ENCODE measurements around the gene FOXC1.

The FOXC1 gene

DNA sequence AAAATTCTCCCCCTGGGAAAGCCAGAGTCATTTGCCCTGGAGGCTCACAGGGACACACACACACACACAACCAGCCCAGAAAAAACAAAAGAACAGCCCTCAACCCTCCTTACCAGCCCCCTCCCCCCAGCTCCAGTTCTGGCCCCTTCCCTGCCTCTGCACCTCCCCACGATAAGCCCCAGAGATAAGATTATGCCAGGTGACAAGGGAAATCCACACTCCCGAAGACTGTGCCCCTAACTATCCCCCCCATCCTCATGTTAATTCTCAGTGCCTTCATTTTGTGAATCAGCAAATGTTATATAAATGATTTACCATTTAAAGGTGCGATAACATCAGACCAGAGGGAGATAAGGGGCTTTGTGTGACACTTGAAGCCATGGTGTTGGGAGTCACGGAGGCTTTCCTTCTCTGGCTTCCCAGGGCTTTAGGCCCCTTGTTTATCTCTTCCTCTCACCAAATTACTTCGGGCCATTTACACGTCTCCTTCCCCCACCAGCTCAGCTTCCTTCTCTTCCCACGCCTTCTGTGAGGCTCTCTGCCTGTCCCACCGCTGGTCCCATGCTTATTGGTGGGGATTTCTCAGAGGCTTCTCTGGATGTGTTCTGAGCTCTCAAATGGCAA, 12.5 kb upstream of the FOXC1 start:
- in situ Hi-C loops (cut with MboI; ENCODE audit: low sequenced_read_pairs), result loop anchor here (25.0 kb wide), 2 partner anchors 515 to 1090 kb away; no protein-coding TSS in a partner anchor

DNA sequence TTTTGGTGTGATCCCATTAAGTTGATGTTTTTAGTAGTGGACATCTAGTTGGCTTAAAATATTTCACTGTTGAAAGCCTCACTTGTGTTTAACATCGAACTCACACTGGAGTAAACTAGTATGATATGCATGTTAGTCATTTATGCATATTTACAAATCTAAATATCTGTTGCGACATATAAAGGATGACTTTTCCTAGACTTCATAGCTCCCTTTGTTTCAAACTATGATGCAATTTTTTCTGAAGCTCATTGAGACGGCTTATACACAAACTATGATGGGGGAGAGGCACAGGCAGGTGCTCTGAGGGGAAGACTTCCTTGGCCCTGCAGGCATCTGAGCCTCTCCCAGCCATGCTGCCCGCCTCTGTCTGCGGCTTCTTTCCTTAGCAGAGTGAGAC, 11.8 kb upstream of the FOXC1 start:
- in situ Hi-C loops (cut with MboI; ENCODE audit: low sequenced_read_pairs), result loop anchor here (25.0 kb wide), 2 partner anchors 514 to 1089 kb away; no protein-coding TSS in a partner anchor

DNA sequence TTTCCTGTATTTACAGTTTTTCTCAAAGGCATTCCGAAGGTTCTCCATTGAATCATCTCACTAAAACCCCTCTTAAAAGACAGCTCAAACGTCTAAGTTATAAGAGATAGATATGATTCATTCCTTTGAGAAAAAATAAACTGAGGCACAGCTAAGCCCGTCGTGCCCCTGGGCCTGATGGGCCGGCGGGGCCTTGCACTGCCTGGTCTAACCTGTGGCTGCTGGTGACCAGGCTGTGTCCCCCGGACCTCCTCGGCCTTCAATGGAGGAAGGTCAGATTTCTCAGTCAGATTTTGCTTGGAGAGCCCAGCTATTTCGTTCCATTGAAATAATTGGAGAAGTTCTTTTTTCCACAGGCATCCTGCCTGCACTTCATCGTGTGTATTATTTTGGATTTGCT, 11.3 kb upstream of the FOXC1 start:
- in situ Hi-C loops (cut with MboI; ENCODE audit: low sequenced_read_pairs), result loop anchor here (25.0 kb wide), 2 partner anchors 514 to 1089 kb away; no protein-coding TSS in a partner anchor

DNA sequence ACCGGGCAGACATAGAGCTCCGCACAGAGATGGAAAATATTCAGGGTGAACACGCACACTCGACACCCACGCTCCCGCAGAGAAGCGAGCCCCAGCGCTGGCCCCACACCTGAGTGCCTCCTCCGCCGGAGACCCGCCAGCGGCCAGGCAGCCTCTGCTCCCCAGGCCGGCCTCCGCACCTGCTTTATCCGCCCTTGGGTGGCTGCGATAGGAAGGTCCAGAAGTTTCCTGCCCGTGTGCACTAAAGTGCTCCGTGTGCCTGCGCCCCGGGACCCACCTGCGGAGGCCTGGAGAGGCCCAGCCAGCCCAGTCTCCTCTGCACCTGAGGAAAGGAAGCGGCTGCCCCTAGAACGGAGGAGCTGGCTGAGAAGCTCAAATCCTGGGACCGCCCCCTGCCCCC, 10.8 kb upstream of the FOXC1 start:
- in situ Hi-C loops (cut with MboI; ENCODE audit: low sequenced_read_pairs), result loop anchor here (25.0 kb wide), 2 partner anchors 513 to 1088 kb away; no protein-coding TSS in a partner anchor

DNA sequence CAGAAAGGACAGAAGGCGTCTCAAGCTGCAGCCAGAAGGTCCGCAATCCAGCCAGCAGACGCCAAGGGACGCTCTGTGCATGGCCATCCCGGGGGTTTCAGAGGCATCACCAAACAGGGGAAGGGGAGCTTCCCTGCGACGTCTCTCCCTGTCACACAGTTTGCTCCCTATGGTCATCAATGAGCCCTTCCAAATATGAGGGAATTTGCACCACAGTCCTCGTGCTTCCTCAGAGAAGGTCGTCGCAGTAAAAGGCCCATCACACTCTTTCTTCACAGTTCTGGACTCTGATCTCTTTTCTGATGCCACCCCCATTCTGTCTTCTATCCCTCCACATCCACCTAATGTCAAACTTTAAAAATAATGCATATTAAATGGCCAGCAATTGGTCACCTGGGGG, 10.2 kb upstream of the FOXC1 start:
- in situ Hi-C loops (cut with MboI; ENCODE audit: low sequenced_read_pairs), result loop anchor here (25.0 kb wide), 2 partner anchors 513 to 1088 kb away; no protein-coding TSS in a partner anchor

DNA sequence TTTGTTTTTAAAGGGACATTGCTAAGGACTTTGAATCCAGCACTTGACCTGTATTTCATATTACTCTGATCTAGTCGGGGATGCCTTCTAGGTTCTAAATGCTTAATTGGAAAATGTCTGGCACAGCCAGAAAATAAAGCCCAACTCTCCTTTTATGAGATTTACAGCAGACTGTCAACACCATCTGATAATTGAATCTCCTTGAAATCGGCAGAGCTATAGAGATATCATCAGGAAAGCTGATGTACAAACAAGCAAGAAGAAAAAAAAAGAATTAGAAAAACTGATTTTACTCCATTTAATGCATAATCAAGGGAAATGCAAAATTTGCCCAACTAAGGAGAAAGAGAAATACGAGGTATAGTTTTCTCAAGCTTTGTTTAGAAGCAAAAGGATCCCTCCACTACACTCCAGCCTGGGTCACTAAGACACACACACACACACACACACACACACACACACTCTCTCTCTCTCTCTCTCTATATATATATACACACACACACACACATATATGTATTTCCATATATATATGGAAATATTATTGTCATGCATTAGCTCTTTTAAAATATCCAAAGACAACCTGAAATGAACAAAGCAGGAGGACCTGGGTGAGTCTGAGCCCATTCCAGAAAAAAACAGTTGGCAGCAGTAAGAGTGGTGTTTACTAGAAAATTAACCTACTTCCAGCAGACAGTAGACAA, 9.5 kb upstream of the FOXC1 start:
- in situ Hi-C loops (cut with MboI; ENCODE audit: low sequenced_read_pairs), result no loop called here

DNA sequence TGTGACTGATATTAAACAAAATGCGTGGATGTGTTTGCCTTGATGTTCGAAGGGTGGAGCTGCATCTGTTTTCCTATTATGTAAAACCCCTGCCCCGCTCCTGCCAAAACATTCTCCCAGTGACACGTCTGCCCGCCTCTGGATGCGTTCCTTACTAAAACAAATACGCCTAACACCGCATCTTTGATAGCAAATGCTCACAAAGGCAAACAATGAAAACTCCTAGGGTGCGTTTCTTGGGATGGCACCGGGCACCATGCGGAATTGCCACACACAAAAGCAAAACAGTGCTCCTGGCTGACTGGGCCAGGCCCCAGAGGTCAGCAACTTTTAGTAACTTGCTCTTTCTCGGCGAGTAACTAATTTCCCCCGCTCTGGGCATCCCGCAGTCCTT, 9.0 kb upstream of the FOXC1 start:
- in situ Hi-C loops (cut with MboI; ENCODE audit: low sequenced_read_pairs), result no loop called here

DNA sequence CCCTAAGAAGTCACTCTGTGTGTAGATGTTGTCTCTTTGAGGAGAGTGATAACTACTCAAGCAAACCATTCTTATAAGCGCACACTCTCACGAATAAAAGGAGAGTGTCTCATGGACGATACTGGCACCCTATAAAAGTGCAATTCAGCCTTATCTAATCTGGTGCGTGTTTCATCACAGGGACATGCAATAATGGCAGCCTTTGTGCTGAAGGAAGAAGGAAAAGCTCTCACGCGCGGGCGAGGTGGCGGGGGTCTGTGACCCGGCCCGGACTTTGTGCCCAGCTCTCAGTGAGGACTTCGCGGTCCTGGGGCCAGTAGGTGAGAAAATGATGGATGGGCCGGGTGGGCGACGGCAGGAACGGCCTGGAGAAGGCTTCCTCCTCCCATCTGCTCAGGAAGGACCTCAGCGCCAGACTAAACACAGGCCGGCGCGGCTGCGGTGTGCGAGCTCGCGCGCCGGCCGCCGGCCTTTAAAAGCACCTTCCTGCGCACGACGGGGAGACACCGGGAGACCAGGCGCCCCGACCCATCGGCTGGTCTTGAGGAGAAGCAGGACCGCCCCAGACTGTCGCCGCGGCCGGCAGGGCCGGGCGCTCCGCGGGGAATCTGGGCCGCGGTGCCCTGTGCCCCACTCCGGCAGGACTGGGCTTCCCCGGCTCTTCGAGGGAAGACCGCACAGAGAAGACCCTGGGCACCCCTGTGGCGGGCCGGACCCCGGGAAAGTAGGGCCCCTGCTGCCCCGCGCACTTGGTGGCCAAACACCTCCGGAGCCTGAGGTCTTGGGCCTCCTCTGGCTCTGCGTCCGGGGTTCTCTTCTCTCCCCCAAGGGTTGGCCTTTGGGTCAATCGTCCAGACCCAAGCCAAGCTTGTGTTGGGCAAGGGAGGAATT, 8.3 kb upstream of the FOXC1 start:
- in situ Hi-C loops (cut with MboI; ENCODE audit: low sequenced_read_pairs), result no loop called here

DNA sequence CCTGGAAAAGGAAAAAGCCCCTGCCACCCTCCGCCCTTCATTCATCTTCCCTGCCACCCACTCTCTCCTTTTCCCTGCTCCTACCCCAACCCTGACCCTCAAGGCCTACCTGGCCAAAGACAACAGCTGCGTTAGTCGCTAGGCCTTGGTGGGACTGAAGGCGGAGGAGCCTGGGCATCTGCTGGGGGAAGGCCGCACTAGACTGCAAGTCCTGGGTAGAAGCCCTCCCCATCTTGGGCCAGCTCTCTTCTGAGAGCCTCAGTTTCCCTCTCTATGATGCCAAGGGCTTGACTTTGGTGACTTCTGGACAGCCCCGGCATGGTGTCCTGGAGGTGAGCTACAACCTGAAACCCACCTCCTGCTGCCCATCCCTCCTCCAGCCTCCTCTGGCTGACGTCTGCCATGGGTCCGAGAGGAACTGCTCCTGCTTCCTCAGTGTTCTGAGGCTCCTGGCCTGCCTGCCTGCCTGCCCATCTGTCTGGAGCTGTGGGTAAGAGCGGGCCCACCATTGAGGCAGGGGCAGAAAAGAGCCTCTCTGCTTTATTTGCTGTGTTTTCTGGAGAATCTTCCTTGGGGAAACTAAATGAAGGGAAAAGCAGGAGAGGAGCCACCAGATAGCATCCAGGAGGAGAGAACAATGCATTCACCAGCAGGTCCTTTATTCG, 7.5 kb upstream of the FOXC1 start:
- in situ Hi-C loops (cut with MboI; ENCODE audit: low sequenced_read_pairs), result no loop called here

DNA sequence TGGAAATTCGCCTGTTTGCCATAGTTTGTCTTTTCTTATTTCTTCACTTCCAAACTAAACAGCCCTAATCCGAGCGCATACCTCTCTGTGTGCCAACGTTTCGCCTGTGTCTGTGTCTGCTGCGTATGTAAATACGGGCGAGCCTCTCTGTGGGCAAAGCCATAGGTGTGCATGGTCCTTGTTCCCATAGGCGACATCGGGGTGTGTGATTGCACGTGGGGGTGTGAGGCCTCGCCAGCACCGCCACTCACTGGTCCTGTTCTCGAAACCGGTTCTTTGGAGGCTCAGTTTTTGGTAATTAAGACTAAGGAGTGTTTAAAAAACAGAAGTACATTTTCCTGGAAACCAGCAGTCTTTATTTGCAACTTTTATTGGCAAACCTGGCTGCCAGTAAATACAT, 6.0 kb upstream of the FOXC1 start:
- in situ Hi-C loops (cut with MboI; ENCODE audit: low sequenced_read_pairs), result no loop called here

DNA sequence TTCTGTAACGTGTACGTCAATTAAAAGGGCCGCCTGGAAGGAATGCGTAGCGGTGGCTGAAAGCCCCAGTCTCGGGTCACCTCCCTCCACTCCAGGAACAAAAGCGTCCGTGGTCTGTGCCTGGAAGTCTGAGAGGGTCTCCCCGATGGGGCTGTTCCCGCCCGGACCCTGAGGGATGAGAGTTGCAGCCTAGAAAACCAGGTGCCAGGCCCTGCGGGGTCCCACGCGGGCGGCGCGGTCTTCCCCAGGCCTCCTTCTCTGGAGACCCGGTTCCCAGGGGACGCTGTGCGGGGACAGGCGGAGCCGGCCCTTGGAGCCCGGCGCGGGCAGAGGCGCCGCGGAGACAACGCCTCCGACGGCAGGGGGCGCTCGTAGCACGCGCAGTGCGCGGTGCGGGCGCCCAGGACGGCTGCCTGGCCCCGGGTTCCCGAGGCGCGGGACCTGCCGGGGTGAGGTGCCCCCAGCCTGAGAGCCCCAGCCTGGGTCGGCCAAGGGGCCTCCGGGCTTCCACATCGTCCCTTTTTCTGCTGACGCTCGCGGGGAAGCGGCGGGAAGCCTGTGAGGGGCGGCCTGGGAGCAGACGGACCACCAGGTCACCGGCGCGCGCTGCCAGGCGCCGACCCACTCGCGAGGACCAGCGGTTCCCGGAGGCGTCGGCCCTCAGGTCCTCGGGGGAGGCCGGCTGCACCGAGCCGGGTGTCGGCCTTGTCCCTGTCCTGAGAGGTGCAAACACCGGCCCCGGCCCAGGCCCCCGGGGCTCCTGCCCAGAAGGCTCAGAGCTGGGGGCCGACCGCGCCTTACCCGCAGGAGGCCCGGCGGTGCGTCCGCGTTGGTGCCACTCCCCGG, 5.3 kb upstream of the FOXC1 start:
- in situ Hi-C loops (cut with MboI; ENCODE audit: low sequenced_read_pairs), result no loop called here

DNA sequence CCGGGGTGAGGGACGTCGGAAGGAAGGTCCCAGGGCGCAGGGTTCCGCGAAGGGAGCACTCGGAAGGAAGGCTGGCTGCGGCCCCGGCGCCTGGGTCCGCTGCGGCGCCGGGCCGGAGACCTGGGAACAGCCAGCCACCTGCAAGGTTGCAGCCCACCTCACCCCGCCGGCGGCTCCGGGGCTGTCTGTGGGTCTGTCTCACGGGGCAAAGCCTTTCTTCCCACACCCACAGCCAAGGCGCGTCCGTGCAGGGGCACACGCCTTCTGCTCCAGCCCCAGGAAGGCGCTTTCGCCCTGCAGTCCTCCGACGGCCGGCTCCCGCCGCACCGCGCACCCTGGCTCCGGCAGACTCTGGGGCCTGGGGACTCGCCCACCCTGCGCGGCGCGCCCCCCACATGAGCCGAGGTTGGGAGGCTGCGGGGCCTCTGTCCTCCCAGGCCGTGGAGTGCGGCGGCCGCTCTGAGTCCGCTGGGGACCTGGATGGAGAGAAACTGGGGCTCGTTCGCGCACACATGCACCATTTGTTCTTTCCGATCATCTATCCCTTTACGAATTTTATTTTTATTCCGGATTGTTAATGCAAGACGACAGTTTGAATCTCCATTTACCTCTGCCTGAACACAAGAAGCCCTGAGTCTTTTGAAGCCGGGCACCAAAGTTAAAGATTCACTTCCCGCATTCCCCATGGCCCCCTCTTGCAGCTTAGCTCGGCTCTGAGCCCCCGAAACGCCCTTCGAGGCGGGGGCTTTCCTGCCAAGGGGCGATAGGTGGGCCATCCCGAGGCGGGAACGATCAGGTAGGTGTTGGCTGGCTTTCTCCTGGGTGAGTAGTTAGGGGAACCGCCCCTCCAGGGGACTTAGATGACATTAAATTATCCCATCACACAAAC, 4.5 kb upstream of the FOXC1 start:
- in situ Hi-C loops (cut with MboI; ENCODE audit: low sequenced_read_pairs), result no loop called here

DNA sequence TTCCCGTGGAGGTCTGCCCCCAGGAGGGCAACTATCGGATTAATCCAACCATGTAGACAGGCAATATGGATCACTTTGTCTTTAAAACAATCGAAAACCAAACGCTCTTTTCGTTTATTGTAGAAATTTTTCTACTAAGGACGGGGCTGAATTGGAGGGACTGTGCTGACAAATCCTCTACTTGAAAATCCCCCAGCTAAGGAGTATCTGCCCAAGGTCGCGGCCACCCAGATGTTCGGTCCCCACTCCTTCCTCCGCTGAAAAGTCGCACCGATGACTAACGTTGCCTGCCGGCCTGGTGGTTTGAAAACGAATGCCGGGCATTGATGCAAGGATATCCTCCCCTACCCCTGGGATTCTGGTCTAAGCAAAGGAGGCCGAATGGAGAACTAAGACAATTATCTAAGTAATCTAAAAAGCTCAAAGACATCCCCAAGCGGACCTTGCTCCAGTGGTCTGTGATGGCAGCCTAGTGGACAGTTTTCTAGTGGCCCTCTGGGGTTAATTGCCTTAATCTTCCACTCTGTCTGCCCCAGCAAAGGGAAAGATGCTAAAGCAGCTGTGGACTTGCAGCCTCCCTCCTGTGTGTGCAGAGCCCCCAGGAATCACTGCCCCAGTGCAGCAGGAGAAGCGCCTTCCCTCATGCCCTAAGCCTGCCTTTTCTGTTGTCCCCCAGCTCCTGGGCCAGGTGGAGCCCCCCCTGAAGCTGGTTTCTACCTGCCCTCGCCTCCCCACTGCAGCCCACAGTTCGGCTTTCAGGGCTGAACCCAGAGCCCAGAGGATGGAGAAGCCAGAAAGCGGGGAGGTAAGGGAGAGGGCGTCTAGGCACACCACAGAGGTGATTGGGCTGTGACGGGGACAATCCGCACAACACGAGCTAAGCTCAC, 3.6 kb upstream of the FOXC1 start:
- in situ Hi-C loops (cut with MboI; ENCODE audit: low sequenced_read_pairs), result no loop called here

DNA sequence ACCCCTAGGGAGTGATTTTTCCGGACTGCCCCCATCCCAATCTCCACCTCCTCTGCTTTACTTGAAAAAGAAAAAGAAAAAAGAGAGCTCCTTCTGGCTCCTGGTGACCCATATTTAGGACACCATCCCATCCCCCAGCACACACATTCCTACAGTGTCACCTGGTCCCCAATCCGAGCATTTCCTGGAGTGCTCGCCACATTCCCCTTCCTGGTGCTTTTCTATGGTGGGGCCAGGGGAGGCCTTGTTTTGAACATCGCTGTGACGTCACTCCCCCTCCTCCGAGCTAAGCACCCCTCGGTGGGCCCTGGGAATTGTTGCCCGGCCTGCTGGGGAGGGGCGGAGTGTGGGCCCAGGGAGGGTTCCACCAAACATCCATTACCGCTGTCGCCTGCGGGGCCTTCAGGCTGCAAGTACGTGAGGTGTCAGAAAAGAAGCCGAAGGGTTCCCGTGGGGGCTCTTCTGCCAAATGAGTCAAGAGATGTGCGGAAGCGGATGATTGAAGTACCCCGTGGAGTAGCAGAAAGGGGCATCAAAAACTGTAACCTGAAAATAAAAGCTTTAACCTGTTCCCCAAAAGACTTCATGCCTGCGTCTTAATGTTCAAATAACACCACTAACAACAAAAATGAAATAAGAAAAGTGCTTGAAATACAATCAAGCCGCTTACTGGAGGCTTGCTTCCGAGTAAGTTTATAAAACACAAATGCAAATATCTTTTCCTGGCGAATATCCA, 2.8 kb upstream of the FOXC1 start:
- in situ Hi-C loops (cut with MboI; ENCODE audit: low sequenced_read_pairs), result no loop called here

DNA sequence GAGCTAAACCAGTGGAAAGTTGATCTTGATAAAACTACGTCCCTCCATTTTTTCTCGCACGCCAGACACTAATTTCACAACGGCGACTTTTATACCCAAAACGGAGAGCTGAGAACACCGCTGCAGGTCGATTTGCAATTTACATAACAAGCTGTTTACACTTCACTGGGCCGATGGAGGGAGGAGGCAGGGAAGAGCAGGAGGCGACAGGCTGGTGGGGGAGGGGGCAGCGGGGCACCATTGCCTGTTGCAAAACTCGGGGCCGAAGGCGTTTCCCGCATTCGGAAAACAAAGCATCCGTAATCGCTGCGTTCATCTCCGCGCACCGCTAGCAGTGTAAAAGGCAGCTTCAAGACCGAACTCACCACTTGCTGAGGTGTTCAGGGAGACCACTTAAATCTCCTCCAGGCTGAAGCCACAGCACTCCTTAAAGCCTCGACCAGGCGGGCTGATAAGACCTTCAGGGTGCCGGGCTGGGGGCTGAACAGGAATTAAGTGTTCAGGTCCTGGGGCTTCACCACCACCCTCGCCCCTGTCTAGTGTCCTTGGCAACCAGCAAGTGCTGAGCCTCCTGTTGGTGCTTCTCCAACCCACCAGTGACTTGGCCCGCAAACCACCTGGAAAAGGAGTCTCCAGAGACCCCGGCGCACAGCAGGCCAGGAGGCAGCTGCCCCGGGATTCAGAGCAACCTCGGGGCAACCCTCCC, 2.0 kb upstream of the FOXC1 start:
- in situ Hi-C loops (cut with MboI; ENCODE audit: low sequenced_read_pairs), result no loop called here

DNA sequence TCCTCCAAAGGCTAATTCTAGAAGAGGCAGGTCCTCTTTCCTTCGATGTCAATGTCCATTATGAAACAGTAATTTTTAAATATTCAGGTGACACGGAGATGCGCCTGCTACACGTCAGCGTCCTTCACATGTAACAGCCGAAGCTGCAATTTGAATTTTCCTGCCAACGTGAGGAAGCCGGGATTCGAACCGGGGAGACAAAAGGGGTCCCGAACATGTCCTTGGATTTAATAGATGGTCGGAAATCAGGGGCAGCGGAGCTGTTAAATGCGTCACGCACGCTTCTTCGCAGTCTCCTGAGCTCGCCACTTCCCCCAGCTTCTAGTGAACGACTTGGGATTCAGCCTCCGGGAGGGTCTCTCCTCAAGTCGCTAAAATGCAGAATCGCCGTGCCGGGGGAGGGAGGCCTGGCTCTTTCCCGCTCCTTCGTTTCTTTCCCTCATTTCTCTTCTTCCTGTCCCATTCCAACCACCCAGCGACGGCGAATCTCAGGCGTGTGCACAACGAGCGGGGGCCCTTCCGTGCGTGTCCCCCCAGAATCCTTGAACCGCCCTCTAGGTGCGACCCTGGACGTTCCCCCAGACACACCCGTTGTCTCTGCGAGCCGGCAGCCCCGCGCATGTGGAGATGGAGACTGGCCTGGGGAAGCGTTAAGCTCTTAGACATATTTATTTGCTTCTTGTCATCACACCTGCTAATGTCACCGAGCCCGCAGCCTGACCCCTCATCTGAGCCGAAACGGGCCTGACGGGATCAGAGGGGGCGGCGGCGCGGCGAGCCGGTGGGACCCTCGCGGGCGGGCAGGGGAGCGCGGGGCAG, 1.3 kb upstream of the FOXC1 start:
- in situ Hi-C loops (cut with MboI; ENCODE audit: low sequenced_read_pairs), result no loop called here

All from HL-60/S4 (cell line).